Thoracic aorta (tissue), 2 donors: Measurements from ENCODE around the gene CDC42BPB. TPM values are rescaled to one million over a fixed set of nuclear protein-coding genes. Genes with fewer than 3 reads are reported as not detected.

Experiments used
- ATAC-seq: fragments of 150-250 bp; one replicate; pipeline ENCODE4 v1.8.0; 2017; ENCODE audit warnings: low read depth; ENCODE audit not compliant: insufficient number of reproducible peaks, low FRiP score
- DNase-seq: peaks from one replicate; pipeline ENCODE4 v3.0.0-alpha.2; 2020; ENCODE audit warnings: low spot score
- H3K27ac ChIP-seq, 2 donors: fragments of 200-600 bp; sonication (generic); 1 replicate in 1 of 2; 2 replicates in 1 of 2; pipeline ENCODE4 v1.5.1; 2016; ENCODE audit warnings: mild to moderate bottlenecking in 2 of 2, moderate library complexity in 2 of 2
- H3K27me3 ChIP-seq: fragments of 200-600 bp; sonication (generic); replicated peaks from 2 replicates; pipeline ENCODE4 v1.6.0; 2016; ENCODE audit warnings: mild to moderate bottlenecking; ENCODE audit not compliant: insufficient read depth
- H3K36me3 ChIP-seq: fragments of 200-600 bp; sonication (generic); one replicate; pipeline ENCODE4 v1.5.1; 2016
- H3K4me1 ChIP-seq, 2 donors: fragments of 200-600 bp; sonication (generic); 1 replicate in 1 of 2; 2 replicates in 1 of 2; pipeline versions ENCODE4 v1.5.1 to v1.6.0; 2016; ENCODE audit warnings: low read depth in 2 of 2, mild to moderate bottlenecking in 1 of 2; ENCODE audit not compliant: control insufficient read depth in 1 of 2
- H3K4me3 ChIP-seq: fragments of 200-600 bp; sonication (generic); 2 replicates; pipeline ENCODE4 v1.5.1; 2016; ENCODE audit warnings: mild to moderate bottlenecking
- H3K9me3 ChIP-seq: fragments of 200-600 bp; sonication (generic); 2 replicates; pipeline ENCODE4 v1.5.1; 2016
- total RNA-seq, 2 donors: library from RNA; depleted of rRNA; stranded (reverse); fragments of >200 nt; gene quantifications; one replicate each; pipeline versions ENCODE4 v1.1.0 to v1.2.3, GENCODE V29; 2016
- TF ChIP-seq, protein P1 (sequence below): fragments of 200-600 bp; sonication (generic); IDR thresholded peaks from one replicate; pipeline ENCODE4 v1.5.1; 2019; ENCODE audit warnings: antibody characterized with exemption

Gene CDC42BPB
- total RNA-seq, 2 donors from 2014 or later = 121 to 133 TPM

DNA sequence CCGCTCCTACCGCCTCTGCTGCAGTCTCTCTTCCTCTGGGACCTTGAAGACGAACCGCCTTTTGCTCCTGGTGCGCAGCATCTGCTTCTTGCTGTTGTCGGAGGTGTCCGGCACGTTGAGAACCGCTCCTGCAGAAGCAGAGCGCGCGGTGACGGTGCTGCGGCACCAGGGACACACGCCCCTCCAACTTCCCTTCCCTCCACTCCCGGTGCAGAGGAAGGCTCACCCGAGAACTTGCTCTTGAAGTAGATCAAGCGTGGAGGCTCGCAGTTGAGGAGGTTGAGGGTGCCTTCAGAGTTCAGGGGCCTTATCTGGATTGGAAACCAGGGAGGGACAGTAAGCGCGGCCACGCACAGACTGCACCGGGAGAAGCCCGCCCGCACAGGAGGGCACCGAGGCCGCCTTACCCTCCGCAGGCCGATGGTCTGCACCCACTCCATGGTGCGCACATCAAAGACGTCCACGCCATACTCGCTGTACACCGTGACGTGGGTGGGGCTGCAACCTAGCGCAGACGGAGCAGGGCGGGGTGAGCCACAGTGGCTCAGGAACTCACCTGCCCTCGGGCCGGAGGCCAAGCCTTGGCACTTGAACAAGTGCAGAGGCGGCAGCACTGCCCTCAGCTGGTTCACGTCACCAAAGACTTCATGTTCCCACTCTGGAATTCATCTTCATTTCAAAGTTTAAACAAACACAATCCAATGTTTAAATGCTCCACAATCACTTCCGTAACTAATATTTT is 117.4 kb downstream of the CDC42BPB start:
- no peaks in the 10 kb centered on the region for H3K4me1 ChIP-seq
- no peak overlapping the region for H3K4me3 ChIP-seq
- no peak overlapping the region for H3K27ac ChIP-seq
- DNase-seq (no peak), ATAC-seq (no peak)
- H3K36me3 ChIP-seq = peaks cover 71% of the 10 kb centered on the region
- H3K27me3 ChIP-seq = no peaks in the 10 kb centered on the region
- no peaks in the 10 kb centered on the region for H3K9me3 ChIP-seq
- TF ChIP-seq, protein P1, sequence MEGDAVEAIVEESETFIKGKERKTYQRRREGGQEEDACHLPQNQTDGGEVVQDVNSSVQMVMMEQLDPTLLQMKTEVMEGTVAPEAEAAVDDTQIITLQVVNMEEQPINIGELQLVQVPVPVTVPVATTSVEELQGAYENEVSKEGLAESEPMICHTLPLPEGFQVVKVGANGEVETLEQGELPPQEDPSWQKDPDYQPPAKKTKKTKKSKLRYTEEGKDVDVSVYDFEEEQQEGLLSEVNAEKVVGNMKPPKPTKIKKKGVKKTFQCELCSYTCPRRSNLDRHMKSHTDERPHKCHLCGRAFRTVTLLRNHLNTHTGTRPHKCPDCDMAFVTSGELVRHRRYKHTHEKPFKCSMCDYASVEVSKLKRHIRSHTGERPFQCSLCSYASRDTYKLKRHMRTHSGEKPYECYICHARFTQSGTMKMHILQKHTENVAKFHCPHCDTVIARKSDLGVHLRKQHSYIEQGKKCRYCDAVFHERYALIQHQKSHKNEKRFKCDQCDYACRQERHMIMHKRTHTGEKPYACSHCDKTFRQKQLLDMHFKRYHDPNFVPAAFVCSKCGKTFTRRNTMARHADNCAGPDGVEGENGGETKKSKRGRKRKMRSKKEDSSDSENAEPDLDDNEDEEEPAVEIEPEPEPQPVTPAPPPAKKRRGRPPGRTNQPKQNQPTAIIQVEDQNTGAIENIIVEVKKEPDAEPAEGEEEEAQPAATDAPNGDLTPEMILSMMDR = no peak

DNA sequence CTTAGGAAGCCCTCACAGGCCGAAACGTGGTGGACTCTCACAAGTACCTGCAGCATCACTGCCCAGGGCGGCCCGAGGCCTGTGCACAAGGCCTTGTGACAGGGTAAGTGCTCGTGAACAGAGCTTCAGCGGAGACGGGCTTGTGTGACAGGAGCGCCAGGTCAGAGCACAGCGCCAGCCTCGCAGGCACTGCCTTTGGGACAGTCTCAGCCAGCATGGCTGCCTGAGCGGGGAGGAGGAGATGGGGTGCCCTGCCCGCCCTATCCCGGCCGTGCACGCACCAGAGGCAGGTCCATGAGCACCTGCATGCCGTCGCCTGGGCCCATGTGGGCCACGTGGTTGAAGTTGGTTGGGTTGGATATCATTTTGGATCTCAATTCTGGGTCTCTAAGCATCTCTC is 118.0 kb downstream of the CDC42BPB start:
- DNase-seq (no peak), ATAC-seq (no peak)
- TF ChIP-seq, protein P1 = no peak
- Histone ChIP-seq H3K27ac (no peak overlapping the region), H3K4me1 (no peaks in the 10 kb centered on the region), H3K4me3 (no peak overlapping the region), H3K27me3 (no peaks in the 10 kb centered on the region), H3K36me3 (peaks cover 65% of the 10 kb centered on the region), H3K9me3 (no peaks in the 10 kb centered on the region)

- Histone ChIP-seq H3K27ac (no peak overlapping the region), H3K4me1 (no peaks in the 10 kb centered on the region), H3K27me3 (no peaks in the 10 kb centered on the region), H3K4me3 (no peak overlapping the region), H3K9me3 (no peaks in the 10 kb centered on the region), H3K36me3 (peaks cover 60% of the 10 kb centered on the region)
- TF ChIP-seq, protein P1 = no peak
- ATAC-seq (no peak), DNase-seq (no peak)
Measured at GRCh38 chr14:102938191-102938590, 119.2 kb downstream of the CDC42BPB start.

- Histone ChIP-seq H3K27ac (no peak overlapping the region), H3K36me3 (peaks cover 53% of the 10 kb centered on the region), H3K9me3 (no peaks in the 10 kb centered on the region), H3K27me3 (no peaks in the 10 kb centered on the region), H3K4me3 (no peak overlapping the region), H3K4me1 (no peaks in the 10 kb centered on the region)
- ATAC-seq = no peak
- DNase-seq = no peak
- TF ChIP-seq, protein P1 = no peak
Measured at GRCh38 chr14:102937331-102938175, 119.8 kb downstream of the CDC42BPB start.

DNA sequence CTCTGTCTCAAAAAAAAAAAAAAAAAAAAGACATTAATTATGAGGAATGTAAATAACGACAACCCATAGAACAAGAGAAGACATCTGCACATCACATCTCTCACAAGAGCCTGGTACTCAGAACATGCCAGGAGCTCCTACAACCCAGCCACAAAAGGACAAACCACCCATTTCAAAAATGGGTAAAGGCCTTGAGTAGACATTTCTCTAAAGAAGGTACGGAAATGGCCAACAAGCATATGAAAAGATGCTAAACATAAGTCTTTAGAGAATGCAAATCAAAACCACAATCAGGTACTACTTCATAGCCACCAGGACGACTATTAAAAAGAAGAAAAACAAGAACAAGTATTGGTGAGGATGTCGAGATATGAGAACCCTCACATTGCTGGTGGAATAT is 121.6 kb downstream of the CDC42BPB start:
- no peaks in the 10 kb centered on the region for H3K9me3 ChIP-seq
- TF ChIP-seq, protein P1 = no peak
- DNase-seq = no peak
- no peak overlapping the region for H3K27ac ChIP-seq
- H3K4me3 ChIP-seq = no peak overlapping the region
- peaks cover 1% of the 10 kb centered on the region for H3K27me3 ChIP-seq
- ATAC-seq = no peak
- H3K4me1 ChIP-seq = peaks cover 0 to 1% of the 10 kb centered on the region in 2 donors
- peaks cover 37% of the 10 kb centered on the region for H3K36me3 ChIP-seq
